Sciatic nerve (tissue), 2 donors: ENCODE results near the gene KCNC3. TPM values are rescaled to one million over a fixed set of nuclear protein-coding genes. Genes with fewer than 3 reads are reported as not detected.

Experiments used
- ATAC-seq: fragments of 200-7000 bp; cut with Tn5 transposase; one replicate; pipeline ENCODE4 v1.9.1; 2020; ENCODE audit warnings: mild to moderate bottlenecking, moderate library complexity
- DNase-seq: peaks from one replicate; pipeline ENCODE4 v3.0.0-alpha.2; 2020; ENCODE audit warnings: low spot score
- intact Hi-C: fragments of 100-400 bp; cut with DNase I; formaldehyde crosslinking; loops from one replicate; pipeline ENCODE4 v1.14.2; 2022
- total RNA-seq: library from RNA; stranded (reverse); fragmentation: NEBNext Ultra II Directional; extraction: Animal tissue kit (Norgen Biotek cat#: 25700); gene quantifications from one replicate; pipeline ENCODE4 v1.2.1, GENCODE V29; 2021
- donor health status: DM: no; HTN: no; CAD: no.
- donor health status: DM: no; HTN: no; CAD: no.

KCNC3 gene
- total RNA-seq, 1 donor from 2014 or later = 2.7 TPM

DNA sequence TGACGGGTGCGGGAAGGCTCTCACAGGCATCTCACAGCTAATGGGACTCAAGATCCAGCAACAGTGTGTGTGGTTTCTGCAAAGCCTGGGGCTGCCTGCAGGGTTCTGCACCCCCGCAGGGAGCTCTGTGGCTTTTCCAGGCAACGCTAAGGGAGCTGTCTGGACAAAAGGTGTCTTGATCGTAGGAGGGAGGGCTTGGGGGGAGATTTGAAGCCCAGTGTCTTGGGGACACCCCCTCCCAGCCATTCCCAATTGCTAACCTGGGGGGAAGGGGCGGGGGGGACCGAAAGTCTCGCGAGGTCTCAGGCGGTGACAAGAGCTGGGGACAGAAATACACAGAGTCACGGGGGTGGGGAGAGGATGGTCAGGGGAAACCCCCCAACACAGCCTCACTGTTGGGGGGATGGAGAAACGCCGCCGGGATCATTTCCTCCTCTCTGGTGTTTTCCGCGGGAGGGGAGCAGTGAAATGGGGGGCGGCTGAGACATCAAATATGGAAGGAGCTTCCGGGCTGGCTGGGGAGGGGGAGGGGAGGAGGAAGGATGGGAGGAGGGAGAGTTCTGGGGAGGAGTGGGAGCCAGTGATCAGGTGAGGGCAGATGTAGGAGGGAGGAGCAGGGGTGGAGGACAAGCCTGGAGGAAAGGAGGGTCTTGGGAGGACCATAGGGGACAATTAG lies 13.3 kb downstream of the KCNC3 start:
- no peak for DNase-seq

DNA sequence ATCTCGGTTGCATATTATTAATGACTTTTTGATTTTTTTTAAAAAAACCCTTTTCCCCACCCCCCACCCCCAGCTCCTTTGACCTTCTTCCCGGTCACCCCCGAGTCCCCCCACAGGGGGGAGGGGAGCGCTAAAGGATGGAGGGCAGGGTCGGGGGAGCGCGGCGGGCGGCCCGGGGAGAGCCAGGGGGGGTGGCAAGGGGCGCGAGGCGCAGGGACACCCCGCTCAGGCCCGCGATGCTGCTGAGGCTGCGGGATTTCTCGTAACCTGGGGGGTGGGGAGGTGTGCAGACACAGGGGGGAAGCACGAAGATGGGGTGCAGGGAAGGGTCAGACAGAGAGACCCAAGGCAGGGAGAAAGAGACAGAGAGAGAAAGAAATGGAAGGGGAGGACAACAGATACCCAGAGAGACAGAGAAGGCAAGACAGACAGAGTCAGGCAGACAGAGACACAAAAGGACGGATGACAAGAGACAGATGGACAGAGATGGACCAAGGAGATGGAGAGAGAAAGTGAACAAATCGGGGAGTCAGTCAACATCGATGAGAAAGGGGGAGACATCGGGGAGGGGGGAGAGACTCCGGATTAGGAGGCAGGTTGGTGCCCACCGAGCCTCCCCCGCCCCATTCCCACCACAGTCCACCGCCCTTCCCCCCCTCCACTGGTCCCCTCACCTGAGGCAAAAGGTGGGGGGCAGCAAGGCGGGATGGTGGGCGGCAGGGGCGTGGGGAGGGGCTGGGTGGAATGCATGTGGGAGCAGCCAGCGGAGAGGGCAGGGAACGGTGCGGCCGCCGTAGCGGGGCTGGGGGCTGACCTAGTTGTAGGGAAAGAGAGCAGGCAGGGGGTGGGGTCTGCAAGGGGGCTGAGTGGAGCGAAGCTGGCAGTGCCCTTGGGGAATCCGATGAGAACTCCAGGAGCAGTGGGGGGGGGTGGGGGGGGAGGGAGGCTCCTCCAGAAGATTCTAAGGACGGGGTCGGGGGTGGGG lies 14.2 kb downstream of the KCNC3 start:
- ATAC-seq = no peak
- intact Hi-C loops = no loop called here
- no peak for DNase-seq

More for the DNA sequence above, 13.3 kb downstream of the KCNC3 start:
- intact Hi-C loops = no loop called here
- ATAC-seq = no peak

DNA sequence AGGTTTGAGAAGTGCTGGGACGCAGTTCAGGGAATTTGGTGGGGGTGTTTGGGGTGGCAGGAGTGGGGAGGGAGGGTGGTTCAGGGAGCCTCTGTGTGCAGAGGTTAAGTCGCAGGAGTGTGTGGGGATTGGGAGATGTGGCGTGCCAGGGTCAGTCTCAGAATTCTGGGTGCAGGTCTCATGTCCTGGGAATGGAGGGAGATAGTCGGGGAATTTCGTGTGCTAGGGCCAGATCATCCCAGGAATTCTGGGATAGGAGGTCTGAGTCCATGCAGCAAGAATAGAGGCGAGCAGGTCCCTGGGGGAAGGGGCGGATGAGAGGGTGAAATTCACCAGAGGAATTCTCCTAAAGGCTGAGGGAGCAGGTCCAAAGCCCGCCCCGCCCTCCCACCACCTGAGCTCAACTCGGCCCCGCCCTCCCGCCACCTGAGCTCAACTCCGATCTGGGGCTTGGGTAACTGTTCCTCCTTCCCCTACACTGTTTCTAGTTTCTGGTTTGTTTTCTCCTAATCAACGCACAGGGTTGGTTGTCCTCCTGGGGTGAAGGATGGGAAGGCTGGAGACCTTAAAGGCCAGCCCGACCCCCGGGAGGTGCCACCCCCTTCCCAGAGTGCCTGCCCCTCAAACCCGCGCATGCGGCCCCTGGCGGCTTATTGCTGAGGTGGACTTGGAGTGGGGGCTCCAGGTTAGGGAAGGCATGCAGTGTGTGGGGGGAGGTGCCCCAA lies 15.2 kb downstream of the KCNC3 start:
- DNase-seq (no peak), ATAC-seq (no peak)
- intact Hi-C loops = no loop called here

DNA sequence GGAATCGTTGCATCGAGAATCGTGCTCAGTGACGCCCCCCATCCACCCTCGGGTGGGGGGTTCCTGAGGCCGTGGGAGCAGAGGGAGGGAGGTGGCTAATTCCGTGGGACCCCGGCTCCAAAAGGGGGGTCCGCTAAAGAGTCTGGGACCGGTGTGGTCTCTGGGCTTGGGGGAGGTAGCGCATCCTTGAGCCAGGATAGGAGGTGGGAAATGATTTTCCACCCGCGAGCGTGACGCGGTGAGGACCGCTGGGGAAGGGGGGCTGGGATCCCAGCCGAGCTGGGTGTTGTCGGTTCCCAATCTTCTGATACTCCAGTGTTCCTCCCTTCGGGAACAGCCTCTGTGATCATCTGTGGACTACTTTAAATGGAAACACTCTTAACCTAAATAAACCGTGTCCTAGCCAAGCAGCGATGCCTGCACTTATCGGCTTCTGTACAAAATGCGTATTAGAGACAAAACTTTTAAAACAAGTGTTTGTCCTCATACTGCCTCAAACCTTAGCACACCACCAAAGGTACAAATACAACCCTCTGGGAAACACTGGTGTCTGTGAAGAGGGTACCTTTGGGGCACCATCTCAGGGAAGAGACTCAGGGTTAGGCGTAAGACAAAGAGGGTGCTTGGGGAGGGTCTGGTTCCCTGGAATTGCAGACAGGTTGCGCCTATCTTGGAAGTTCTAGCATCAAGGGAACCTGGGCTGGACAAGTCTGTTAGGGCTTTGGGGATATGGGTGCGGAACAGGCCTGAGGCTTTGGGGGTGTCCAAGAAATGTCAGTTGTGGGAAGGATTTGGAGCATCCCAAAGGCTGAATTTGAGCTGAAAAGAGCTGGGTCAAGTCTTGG lies 16.0 kb downstream of the KCNC3 start:
- intact Hi-C loops = no loop called here
- ATAC-seq = no peak
- no peak for DNase-seq

DNA sequence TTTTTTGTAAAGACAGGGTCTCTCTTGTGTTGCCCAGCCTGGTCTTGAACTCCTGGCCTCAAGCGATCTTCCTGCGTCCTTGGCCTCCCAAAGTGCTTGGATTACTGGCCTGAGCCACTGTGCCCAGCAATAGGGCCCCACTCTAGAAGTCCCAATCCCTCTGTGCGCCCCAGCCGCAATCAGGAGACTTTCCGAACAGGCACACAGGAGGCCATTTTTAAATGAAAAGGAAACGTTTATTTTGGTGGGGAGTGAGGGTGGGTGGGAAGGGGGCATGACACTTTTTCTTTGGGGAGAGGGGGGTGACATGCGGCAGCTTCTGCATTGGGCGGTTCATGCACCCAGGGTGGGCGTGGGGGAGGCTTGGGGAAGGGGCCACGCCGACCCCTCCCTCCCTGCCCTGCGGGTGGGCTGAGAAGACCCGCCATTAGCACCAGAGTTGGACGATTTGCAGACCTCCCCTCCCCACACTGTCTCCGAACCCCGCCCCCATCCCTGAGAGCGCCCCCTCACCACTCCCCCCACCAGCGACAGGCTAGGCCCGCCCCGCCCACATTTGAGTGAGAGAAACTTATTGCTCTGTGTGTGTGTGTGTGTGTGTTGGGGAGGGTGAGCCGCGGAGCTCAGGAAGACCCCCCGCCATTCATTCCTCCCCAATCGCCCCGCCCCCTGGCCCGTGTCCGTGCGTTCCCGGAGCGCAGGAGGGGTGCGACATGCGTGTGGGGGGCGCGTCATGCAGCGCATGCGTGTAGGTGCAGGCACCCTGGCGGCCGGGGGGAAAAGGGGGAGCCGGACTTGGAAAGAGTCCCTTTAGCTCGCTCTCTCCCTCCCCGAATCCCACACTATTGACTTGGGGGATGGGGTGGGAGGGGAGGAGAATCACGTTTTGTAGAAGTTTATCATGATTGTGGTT lies 17.2 kb downstream of the KCNC3 start:
- DNase-seq (no peak), ATAC-seq (no peak)
- intact Hi-C loops = no loop called here

DNA sequence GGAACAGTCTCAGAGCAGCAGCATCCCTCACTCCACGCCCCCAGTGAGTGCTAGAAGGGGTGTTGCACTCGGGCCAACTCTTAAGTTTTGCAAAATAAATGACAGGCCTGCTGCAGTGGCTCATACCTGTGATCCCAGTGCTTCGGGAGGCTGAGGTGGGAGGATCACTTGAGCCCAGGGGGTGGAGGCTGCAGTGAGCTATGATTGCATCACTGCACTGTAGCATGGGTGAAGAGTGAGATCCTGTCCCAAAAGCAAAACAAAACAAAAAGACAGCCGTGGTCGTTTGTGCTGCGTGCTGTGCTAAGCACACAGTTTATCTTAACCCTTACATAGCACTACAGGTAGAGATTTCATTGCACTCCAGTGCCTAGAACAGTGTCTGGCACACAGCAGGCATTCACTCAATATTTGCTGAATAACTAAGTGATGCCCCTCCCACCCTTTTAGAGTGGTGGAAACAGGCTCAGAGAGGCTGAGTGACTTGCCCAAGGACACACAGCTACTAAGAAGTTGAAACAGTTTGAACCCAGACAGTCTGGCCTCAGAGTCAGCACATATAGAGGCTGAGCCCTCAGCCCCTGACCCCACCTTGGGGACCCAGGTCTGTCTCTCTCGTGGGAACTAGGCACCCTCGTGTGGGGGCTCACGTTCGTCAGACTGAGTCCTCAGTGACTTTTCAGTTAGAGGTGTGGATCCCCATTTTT lies 18.3 kb downstream of the KCNC3 start:
- DNase-seq (no peak), ATAC-seq (no peak)
- intact Hi-C loops = no loop called here

DNA sequence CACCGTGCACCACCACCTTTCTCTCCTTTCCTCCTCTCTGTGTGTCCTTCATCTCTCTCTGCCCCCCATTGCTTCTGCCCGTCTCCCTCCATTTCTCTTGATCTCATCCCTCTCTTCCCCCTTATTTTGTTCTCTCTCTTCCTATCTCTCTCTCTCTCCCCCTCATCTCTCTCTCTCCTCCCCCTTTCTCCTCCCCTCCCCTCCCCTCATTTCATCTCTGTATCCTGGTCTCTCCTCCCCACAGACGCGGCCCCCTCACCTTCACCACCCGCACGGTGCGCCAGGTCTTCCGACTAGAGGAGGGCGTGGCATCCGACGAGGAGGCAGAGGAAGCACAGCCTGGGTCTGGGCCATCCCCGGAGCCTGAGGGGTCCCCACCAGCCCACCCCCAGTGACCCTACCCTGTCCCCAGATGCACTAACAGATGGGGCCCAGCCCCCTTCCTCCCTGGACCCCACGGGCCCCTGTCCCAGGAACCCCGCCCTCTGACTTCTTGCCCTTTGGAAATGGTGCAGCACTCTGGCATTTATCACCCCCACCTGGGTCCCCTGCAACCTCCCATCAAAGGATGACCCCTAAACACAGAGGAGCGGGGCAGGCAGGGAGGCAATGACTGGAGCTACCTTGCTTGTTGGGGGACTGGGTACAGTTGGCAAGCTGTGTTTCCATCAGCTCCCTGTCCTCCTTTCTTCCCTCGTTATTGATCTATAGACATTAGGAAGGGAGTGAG lies 19.6 kb downstream of the KCNC3 start:
- DNase-seq (no peak), ATAC-seq (no peak)
- intact Hi-C loops = no loop called here

DNA sequence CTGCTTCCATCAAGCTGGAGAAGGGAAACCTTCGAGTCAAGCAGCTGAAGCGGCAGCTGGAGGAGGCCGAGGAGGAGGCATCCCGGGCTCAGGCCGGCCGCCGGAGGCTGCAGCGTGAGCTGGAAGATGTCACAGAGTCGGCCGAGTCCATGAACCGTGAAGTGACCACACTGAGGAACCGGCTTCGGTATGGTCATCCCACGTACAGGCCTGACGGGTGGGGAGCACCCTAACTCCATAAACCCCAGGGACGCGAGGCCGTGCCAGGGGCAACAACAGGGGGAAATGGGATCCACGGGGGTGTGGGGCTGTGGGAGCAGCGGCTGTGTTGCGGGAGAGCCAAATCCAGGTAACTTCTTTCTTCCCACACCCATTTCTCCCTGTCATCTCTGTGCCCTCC lies 20.2 kb downstream of the KCNC3 start:
- intact Hi-C loops = no loop called here
- ATAC-seq (no peak), DNase-seq (no peak)

DNA sequence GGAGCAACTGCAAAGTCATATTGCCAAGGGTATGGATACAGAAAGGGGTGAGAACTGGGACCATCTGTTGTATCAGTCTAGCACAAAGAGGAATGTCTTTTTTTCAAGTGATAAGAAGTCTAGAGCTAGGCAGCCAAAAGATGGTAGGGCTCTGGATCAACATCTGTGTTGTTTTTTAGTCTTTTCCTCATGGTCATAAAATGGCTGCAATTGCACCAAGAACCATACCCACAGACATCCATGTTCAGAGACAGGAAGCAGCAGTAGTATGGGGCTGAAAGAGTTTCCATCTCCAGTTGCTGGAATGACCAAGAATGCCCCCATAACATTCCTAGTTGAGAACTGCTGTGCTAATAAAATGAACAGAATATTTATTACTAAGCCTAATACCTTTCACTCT lies 25.6 kb downstream of the KCNC3 start:
- intact Hi-C loops = no loop called here
- no peak for ATAC-seq
- no peak for DNase-seq

DNA sequence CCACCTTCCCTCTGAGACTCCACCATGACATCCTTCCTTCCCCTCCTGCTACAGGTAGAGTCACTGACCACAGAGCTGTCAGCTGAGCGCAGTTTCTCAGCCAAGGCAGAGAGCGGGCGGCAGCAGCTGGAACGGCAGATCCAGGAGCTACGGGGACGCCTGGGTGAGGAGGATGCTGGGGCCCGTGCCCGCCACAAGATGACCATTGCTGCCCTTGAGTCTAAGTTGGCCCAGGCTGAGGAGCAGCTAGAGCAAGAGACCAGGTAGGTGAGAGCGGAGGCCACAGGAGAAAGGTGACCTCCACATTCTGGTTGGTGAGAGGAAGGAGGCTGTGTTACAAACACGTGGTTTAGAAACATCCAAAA lies 27.6 kb downstream of the KCNC3 start:
- no peak for ATAC-seq
- intact Hi-C loops = no loop called here
- no peak for DNase-seq

DNA sequence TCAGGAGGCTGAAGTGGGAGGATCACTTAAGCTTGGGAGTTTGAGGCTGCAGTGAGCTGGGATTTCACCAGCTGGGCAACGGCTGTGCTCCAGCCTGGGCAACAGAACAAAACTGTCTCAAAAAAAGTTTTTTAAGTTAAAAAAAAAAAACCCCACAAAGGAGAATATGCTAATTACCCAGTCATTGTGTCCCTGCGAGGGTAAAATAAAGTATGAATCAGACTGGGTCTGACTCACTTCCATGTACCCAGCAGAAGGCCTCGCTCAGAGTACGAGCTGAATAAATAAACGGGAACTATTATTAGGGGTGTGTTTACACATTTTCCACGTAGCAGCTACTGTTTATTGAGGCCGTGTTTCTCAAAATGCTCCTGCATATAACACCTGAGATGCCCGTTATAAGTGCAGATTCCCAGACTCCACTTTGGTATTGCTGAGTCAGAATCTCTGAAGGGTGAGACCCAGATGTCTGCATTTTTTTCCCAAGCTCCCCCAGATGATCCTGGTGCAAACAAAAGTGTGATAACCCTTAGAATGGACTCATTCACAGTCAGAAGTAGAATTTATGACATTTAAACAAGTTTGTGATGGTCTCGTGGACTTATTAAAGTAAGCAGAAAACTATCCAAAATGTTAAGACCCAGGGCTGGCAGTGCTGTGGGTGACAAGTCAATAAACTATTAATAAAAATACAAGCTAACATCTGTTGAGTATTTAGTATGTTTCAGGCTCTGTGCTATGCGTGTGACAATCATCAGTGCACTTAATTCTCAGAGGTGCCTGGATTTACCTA lies 28.2 kb downstream of the KCNC3 start:
- ATAC-seq = no peak
- no peak for DNase-seq
- intact Hi-C loops = no loop called here

DNA sequence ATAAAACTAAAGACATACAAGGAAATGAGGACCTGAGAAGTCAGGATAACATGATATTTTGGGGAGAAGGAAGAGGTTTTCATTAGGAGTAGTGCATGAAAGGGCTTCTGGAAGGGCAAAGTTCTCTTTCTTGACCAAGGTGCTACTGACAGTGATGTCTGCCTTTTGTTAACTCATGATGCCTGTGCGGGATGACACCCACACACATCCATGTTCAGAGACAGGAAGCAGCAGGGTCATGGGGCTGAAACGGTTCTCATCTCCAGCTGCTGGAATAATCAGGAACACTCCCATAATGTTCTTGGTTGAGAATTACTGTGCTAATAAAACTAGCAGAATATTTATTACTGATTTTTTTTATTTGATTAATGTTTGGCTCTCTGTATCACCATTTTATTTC lies 29.1 kb downstream of the KCNC3 start:
- intact Hi-C loops = no loop called here
- ATAC-seq (no peak), DNase-seq (no peak)

DNA sequence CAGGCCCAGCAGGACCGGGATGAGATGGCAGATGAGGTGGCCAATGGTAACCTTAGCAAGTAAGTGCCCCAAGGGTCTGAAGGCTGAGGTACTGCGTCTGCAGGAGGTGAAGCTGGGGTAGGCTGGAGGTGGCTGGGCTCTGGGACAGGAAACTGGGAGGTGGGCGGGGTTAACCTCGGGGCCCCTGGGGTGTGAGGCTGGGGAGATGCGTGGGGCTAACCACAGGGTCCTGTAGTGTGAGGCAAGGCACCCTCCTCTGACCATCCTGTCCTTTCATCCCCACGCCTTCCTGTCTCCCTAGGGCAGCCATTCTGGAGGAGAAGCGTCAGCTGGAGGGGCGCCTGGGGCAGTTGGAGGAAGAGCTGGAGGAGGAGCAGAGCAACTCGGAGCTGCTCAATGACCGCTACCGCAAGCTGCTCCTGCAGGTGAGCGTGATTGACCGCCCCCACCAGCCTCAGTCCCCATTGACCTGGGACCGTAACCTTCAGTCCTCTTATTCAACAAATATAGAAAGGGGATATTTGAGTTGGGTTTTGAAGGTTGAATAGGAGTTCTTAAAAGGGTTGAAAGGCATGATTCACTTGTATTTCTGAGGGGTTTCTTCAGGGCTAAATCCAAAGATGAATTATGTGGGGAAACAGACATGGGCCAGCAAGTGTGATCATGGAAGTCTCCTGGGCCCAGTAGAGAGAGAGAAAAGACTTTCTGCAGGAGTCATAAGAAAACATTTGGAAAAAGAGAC lies 35.7 kb downstream of the KCNC3 start:
- DNase-seq = no peak
- no peak for ATAC-seq
- intact Hi-C loops = no loop called here

DNA sequence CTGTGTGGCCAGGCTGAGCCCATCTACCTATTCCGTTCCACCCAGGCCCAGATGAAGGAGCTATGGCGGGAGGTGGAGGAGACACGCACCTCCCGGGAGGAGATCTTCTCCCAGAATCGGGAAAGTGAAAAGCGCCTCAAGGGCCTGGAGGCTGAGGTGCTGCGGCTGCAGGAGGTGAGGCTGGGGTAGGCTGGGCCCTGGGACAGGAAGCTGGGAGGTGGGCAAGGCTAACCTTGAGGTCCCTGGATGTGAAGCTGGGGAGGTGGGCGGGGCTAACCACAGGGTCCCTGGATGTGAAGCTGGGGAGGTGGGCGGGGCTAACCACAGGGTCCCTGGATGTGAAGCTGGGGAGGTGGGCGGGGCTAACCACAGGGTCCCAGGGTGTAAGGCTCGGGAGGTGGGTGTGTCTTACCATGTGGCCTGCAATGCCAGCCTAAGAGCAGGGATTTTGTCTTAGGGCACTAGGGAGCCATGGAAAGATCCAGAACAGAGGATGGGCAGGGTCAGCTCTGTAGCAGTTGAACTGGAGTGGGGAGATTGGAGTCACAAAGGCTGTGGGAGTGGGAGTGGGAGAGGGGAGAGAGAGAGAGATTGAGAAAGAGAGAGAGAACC lies 36.9 kb downstream of the KCNC3 start:
- ATAC-seq (no peak), DNase-seq (no peak)
- intact Hi-C loops = no loop called here

DNA sequence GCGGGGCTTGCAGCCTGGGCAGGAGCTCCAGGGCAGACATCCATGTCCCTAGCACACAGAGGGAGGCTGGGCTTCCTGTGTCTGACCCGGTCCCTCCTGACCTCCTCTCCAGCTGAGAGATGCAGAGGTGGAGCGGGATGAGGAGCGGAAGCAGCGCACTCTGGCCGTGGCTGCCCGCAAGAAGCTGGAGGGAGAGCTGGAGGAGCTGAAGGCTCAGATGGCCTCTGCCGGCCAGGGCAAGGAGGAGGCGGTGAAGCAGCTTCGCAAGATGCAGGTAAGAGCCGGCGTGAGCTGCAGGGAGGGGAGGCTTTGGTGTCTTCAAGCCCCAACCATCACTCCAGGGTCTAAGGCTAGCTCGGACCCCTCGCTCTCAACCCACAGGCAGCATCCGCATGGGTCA lies 38.4 kb downstream of the KCNC3 start:
- ATAC-seq (no peak), DNase-seq (no peak)
- intact Hi-C loops = no loop called here
